Psoas muscle (tissue), 8 donors: ENCODE data around the gene SIDT2. TPM values are rescaled to one million over a fixed set of nuclear protein-coding genes. Genes with fewer than 3 reads are reported as not detected.

Experiments
- ATAC-seq, 4 donors: fragments of 200-7000 bp; cut with Tn5 transposase; one replicate each; pipeline ENCODE4 v1.9.1; 2020; ENCODE audit warnings: moderate library complexity in 3 of 4, mild to moderate bottlenecking in 2 of 4
- DNase-seq, 2 donors: peaks; one replicate each; pipeline ENCODE4 v3.0.0-alpha.2; 2020
- H3K27ac ChIP-seq: fragments of 200-600 bp; one replicate; pipeline ENCODE4 v1.8.0; 2022
- H3K27me3 ChIP-seq, 3 donors: fragments of 200-600 bp in 1 of 3; one replicate each; pipeline versions ENCODE4 v1.6.1 to v1.8.0; 2013 to 2022; ENCODE audit warnings: low read length in 2 of 3, mild to moderate bottlenecking in 2 of 3, moderate library complexity in 1 of 3; ENCODE audit not compliant: insufficient read depth in 3 of 3
- H3K36me3 ChIP-seq, 2 donors: fragments of 200-600 bp in 1 of 2; one replicate each; pipeline versions ENCODE4 v1.6.1 to v1.8.0; 2013 to 2022; ENCODE audit warnings: low read depth in 1 of 2, mild to moderate bottlenecking in 1 of 2, moderate library complexity in 1 of 2; ENCODE audit not compliant: insufficient read depth in 1 of 2
- H3K4me1 ChIP-seq: fragments of 200-600 bp; one replicate; pipeline ENCODE4 v1.8.0; 2022
- H3K4me3 ChIP-seq: fragments of 200-600 bp; one replicate; pipeline ENCODE4 v1.8.0; 2022; ENCODE audit warnings: mild to moderate bottlenecking
- H3K9me3 ChIP-seq: fragments of 200-600 bp; one replicate; pipeline ENCODE4 v1.8.0; 2022
- CTCF ChIP-seq: fragments of 200-600 bp; IDR thresholded peaks from one replicate; pipeline ENCODE4 v1.8.0; 2022; ENCODE audit warnings: antibody characterized with exemption
- WGBS, 3 donors: extraction: QIAGEN DNeasy Blood & Tissue Kit; methylation state at CpG; one replicate each; pipeline versions ENCODE4 v1.1.6 to v1.1.7; 2013; 5-methylcytosine and 5-hydroxymethylcytosine counted together
- intact Hi-C, 2 donors: fragments of 100-400 bp; cut with DNase I; formaldehyde crosslinking; loops; one replicate each; pipeline versions ENCODE4 v1.11.0 to v1.14.2; 2022
- polyA plus RNA-seq, 3 donors: library from polyadenylated mRNA; stranded (reverse); fragments of 200-250 nt; gene quantifications; one replicate each; pipeline ENCODE4 v1.2.3, GENCODE V29; 2013
- total RNA-seq, 4 donors: library from RNA; stranded (reverse); fragmentation: NEBNext Ultra II Directional in 2 of 4; extraction: Animal tissue kit (Norgen Biotek cat#: 25700) in 2 of 4; gene quantifications; one replicate each; pipeline versions ENCODE4 v1.2.1 to v1.2.4, GENCODE V29; 2021 to 2023
- donor health status: healthy with polysubstance abuse.
- donor health status: DM: no; HTN: no; CAD: no; lungs with moderate emphysema.
- donor health status: Bipolar disorder and iron deficiency.
- donor health status: healthy.
- donor health status: DM: yes; HTN: yes; CAD: no.
- donor health status: DM: no; HTN: no; CAD: no.
- donor health status: DM: no; HTN: no; CAD: no.
- donor health status: DM: yes; HTN: yes; CAD: no.

SIDT2 gene
- total and polyA plus RNA-seq, 7 donors = 7.1 to 22.8 (median 12.6) TPM

DNA sequence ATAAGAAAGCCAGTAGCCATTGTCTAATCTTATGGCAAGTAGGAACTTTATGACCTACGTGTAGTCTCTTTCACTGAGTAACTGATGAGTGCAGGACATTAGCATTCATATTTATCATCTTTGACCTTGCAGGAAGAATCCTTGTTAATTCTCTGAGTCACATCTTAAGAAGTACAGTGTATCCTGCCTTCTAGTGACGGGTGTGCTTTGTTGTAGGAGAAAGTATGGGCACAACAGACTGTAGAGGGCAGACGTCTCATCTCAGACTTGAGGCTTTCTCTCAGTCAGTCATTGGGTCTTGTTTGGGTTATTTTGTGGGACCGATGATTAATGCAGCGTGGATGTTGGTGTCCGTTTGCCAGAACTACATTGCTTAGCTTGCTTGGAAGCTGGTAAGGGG is 60.8 kb downstream of the SIDT2 start:
- no peak overlapping the region for H3K4me3 ChIP-seq
- ATAC-seq = no peak
- 85 to 91% (median 87%) methylated on average over 6 of the region's 6 CpGs for WGBS, 3 donors
- H3K27me3 ChIP-seq = no peaks in the 10 kb centered on the region
- peaks cover 2 to 87% of the 10 kb centered on the region in 2 donors for H3K36me3 ChIP-seq
- no peak for TF ChIP-seq CTCF
- intact Hi-C loops = no loop called here
- H3K4me1 ChIP-seq = peaks cover 7% of the 10 kb centered on the region
- no peaks in the 10 kb centered on the region for H3K9me3 ChIP-seq
- H3K27ac ChIP-seq = no peak overlapping the region
- DNase-seq = no peak

Other genes with a start within 250 kb of the SIDT2 start
- gene SIK3, start 80.3 kb upstream of the SIDT2 start, total RNA-seq = 10 to 100 TPM; 39.8 to 47.4 (median 42.8) TPM
- 10 to 100 TPM; 16.3 to 22.2 (median 18.8) TPM for gene SIK3, start 80.3 kb upstream of the SIDT2 start, polyA plus RNA-seq
- gene PAFAH1B2, start 34.5 kb upstream of the SIDT2 start, total RNA-seq = 10 to 100 TPM; 30.8 to 46.3 (median 35.7) TPM
- 10 to 100 TPM; 13.0 to 25.4 (median 17.4) TPM for gene PAFAH1B2, start 34.5 kb upstream of the SIDT2 start, polyA plus RNA-seq
- 10 to 100 TPM; 36.2 to 73.0 (median 51.7) TPM for gene TAGLN, start 20.6 kb downstream of the SIDT2 start, total RNA-seq
- gene TAGLN, start 20.6 kb downstream of the SIDT2 start, polyA plus RNA-seq = 100 to 1,000 TPM in 2 of 3 donors, 10 to 100 TPM in 1; 86.5 to 140 (median 117) TPM
- 10 to 100 TPM; 15.8 to 23.6 (median 20.8) TPM for gene PCSK7, start 53.3 kb downstream of the SIDT2 start, total RNA-seq
- 10 to 100 TPM in 2 of 3 donors, 1 to 10 TPM in 1; 9.9 to 17.5 (median 13.4) TPM for gene PCSK7, start 53.3 kb downstream of the SIDT2 start, polyA plus RNA-seq
- 10 to 100 TPM; 31.0 to 39.4 (median 34.7) TPM for gene RNF214, start 53.9 kb downstream of the SIDT2 start, total RNA-seq
- gene RNF214, start 53.9 kb downstream of the SIDT2 start, polyA plus RNA-seq = 10 to 100 TPM; 12.4 to 19.7 (median 16.8) TPM
- gene BACE1-AS, start 112.6 kb downstream of the SIDT2 start, total RNA-seq = 10 to 100 TPM; 10.8 to 18.1 (median 16.4) TPM
- gene BACE1-AS, start 112.6 kb downstream of the SIDT2 start, polyA plus RNA-seq = 1 to 10 TPM; 5.7 to 7.2 (median 7.0) TPM
- 10 to 100 TPM in 1 of 4 donors, 1 to 10 TPM in 3; 7.7 to 13.0 (median 9.2) TPM for gene BACE1, start 137.5 kb downstream of the SIDT2 start, total RNA-seq
- 10 to 100 TPM in 1 of 3 donors, 1 to 10 TPM in 2; 2.5 to 10.3 (median 2.7) TPM for gene BACE1, start 137.5 kb downstream of the SIDT2 start, polyA plus RNA-seq
- gene CEP164, start 149.1 kb downstream of the SIDT2 start, total RNA-seq = 1 to 10 TPM; 3.4 to 8.1 (median 6.8) TPM
- gene CEP164, start 149.1 kb downstream of the SIDT2 start, polyA plus RNA-seq = 10 to 100 TPM in 1 of 3 donors, 1 to 10 TPM in 2; 2.0 to 12.4 (median 4.2) TPM